ENCODE data around the gene ZNF555. TPM values are rescaled to one million over a fixed set of nuclear protein-coding genes. Genes with fewer than 3 reads are reported as not detected.

The ZNF555 gene
- total and polyA plus RNA-seq, 9 of the 15 experiments (the other 6 are each of a cell fraction or from before 2014, with no cell fraction given), result 2.0 to 6.7 (median 5.4) TPM

DNA sequence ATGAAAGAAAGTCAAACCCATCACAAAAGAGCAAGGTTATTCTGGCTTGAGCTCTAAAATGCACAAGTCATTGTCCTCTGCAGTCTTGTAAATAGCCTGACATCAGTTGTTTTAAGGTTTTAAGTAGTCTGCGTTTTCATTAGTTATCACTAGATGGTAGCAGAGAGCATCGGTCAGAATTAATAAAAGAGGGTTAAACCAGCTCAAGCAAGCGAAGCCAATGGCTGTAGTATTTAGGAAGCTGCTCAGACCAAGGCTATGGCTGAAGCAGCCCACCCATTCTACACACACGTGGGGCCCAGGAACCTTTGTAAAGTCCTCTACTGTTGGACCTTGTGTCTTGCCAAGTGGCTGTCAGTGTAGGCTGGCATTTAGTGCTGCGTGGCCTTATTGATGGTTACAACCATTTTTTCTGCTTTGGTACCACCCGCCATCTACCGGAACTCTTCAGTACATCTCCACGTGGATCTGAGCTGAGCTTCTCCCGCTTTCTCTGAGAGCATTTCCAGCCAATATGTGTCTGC, 46.2 kb downstream of the ZNF555 start (continued):
- no peak for TF ChIP-seq E2F1 (CRISPR knock-in tag; IDR thresholded peaks at IDR 0.05)
- TF ChIP-seq RAD21 (CRISPR knock-in tag; conservative IDR thresholded peaks at IDR 0.05 in 1 of 2, IDR thresholded peaks at IDR 0.05 in 1 of 2), result peak; percentile 39 to 65; a peak in 3 of 4 replicates
- TF ChIP-seq ZNF140 (CRISPR knock-in tag; IDR thresholded peaks at IDR 0.05), result no peak
- TF ChIP-seq PTRF (tag; IDR thresholded peaks at IDR 0.05), result no peak
- TF ChIP-seq, protein P1, sequence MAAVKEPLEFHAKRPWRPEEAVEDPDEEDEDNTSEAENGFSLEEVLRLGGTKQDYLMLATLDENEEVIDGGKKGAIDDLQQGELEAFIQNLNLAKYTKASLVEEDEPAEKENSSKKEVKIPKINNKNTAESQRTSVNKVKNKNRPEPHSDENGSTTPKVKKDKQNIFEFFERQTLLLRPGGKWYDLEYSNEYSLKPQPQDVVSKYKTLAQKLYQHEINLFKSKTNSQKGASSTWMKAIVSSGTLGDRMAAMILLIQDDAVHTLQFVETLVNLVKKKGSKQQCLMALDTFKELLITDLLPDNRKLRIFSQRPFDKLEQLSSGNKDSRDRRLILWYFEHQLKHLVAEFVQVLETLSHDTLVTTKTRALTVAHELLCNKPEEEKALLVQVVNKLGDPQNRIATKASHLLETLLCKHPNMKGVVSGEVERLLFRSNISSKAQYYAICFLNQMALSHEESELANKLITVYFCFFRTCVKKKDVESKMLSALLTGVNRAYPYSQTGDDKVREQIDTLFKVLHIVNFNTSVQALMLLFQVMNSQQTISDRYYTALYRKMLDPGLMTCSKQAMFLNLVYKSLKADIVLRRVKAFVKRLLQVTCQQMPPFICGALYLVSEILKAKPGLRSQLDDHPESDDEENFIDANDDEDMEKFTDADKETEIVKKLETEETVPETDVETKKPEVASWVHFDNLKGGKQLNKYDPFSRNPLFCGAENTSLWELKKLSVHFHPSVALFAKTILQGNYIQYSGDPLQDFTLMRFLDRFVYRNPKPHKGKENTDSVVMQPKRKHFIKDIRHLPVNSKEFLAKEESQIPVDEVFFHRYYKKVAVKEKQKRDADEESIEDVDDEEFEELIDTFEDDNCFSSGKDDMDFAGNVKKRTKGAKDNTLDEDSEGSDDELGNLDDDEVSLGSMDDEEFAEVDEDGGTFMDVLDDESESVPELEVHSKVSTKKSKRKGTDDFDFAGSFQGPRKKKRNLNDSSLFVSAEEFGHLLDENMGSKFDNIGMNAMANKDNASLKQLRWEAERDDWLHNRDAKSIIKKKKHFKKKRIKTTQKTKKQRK (IDR thresholded peaks at IDR 0.05; ENCODE audit: borderline replicate concordance, low read depth, low read length), result no peak
- no peak for TF ChIP-seq ZSCAN29 (IDR thresholded peaks at IDR 0.05)
- TF ChIP-seq POLR2AphosphoS5 (IDR thresholded peaks at IDR 0.05; ENCODE audit: control insufficient read depth, insufficient read depth, low read depth, low read length), result no peak
- TF ChIP-seq DLX4 (CRISPR knock-in tag; IDR thresholded peaks at IDR 0.05), result no peak
- peak in 1 of 3 experiments; percentile 20 for TF ChIP-seq YY1 (IDR thresholded peaks at IDR 0.05; ENCODE audit: borderline replicate concordance in 1 of 3, control insufficient read depth in 1 of 3, extremely low read depth in 1 of 3, insufficient read depth in 3 of 3, insufficient read length in 1 of 3, insufficient replicate concordance in 2 of 3, low read depth in 1 of 3, low read length in 2 of 3)
- TF ChIP-seq TSC22D4 (tag; IDR thresholded peaks at IDR 0.05), result no peak
- TF ChIP-seq, protein P2, sequence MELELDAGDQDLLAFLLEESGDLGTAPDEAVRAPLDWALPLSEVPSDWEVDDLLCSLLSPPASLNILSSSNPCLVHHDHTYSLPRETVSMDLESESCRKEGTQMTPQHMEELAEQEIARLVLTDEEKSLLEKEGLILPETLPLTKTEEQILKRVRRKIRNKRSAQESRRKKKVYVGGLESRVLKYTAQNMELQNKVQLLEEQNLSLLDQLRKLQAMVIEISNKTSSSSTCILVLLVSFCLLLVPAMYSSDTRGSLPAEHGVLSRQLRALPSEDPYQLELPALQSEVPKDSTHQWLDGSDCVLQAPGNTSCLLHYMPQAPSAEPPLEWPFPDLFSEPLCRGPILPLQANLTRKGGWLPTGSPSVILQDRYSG (tag; conservative IDR thresholded peaks at IDR 0.05; ENCODE audit: low read depth), result no peak
- no peak for TF ChIP-seq PRPF4 (IDR thresholded peaks at IDR 0.05; ENCODE audit: insufficient read depth, low read depth, low read length, poor library complexity, severe bottlenecking)
- TF ChIP-seq NFATC3 (IDR thresholded peaks at IDR 0.05), result no peak
- peak; percentile 97 for TF ChIP-seq L3MBTL2 (IDR thresholded peaks at IDR 0.05)
- TF ChIP-seq CEBPB (tag; IDR thresholded peaks at IDR 0.05), result no peak
- TF ChIP-seq RBM25 (IDR thresholded peaks at IDR 0.05; ENCODE audit: low read depth, low read length, severe bottlenecking), result no peak
- no peak for TF ChIP-seq MYBL2 (IDR thresholded peaks at IDR 0.05; ENCODE audit: low read depth)
- no peak for TF ChIP-seq MYBL2 (CRISPR knock-in tag; IDR thresholded peaks at IDR 0.05; ENCODE audit: borderline replicate concordance)
- peak; percentile 63 for TF ChIP-seq ETV1 (tag; conservative IDR thresholded peaks at IDR 0.05; ENCODE audit: low read depth)

Data from K562 (cell line).